ENCODE data around the gene DNAH7.

DNA sequence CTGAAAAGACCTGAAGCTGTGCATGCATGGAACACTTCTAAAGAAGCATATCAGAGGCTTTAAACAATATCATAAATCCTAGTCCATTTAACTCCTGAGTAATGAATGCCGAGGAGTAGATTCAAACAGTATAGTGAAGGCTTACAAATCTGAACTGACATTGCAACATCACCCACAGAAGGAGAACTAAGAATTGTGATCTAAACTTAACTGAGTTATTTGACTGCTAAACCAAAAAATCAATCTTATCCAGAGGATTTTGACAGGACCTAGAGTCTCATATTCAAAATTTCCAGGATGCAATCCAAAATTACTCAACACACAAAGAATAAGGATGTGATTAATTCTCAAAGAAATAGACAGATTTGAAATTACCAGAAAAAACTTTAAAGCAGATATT is 230.6 kb downstream of the DNAH7 start:
- TF ChIP-seq, protein P1, sequence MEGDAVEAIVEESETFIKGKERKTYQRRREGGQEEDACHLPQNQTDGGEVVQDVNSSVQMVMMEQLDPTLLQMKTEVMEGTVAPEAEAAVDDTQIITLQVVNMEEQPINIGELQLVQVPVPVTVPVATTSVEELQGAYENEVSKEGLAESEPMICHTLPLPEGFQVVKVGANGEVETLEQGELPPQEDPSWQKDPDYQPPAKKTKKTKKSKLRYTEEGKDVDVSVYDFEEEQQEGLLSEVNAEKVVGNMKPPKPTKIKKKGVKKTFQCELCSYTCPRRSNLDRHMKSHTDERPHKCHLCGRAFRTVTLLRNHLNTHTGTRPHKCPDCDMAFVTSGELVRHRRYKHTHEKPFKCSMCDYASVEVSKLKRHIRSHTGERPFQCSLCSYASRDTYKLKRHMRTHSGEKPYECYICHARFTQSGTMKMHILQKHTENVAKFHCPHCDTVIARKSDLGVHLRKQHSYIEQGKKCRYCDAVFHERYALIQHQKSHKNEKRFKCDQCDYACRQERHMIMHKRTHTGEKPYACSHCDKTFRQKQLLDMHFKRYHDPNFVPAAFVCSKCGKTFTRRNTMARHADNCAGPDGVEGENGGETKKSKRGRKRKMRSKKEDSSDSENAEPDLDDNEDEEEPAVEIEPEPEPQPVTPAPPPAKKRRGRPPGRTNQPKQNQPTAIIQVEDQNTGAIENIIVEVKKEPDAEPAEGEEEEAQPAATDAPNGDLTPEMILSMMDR (IDR thresholded peaks at IDR 0.05) = no peak
- no peak for TF ChIP-seq POLR2A (IDR thresholded peaks at IDR 0.05)
- no peak for TF ChIP-seq POLR2AphosphoS5 (IDR thresholded peaks at IDR 0.05)
